OCI-LY7 (cell line): ENCODE results near the gene KIF26A. TPM values are rescaled to one million over a fixed set of nuclear protein-coding genes. Genes with fewer than 3 reads are reported as not detected.

Experiments used
- BruUV-seq: library from RNA; stranded (reverse); fragments of 400-500 nt; replicated peaks from 2 replicates; lab custom pipeline; 2021; lab: Mats Ljungman, UMichigan
- CTCF ChIA-PET: fragments of 300-600 bp; sonication (Branson Sonifier 250); formaldehyde crosslinking; loops from one replicate; lab custom pipeline; 2022; ENCODE audit warnings: antibody characterized with exemption; ENCODE audit not compliant: unreplicated experiment; lab: Charles Lee
- POLR2A ChIA-PET: fragments of 300-600 bp; sonication (Branson Sonifier 250); formaldehyde crosslinking; loops from one replicate; lab custom pipeline; 2022; ENCODE audit warnings: antibody characterized with exemption; lab: Charles Lee
- DNase-seq: peaks from one replicate; pipeline ENCODE4 v3.0.0-alpha.2; 2015; ENCODE audit warnings: low spot score
- H2AFZ ChIP-seq: fragments of 200-600 bp; sonication (generic), shearing (Covaris generic); 2 replicates; pipeline ENCODE4 v1.6.1; 2014; ENCODE audit warnings: mild to moderate bottlenecking, antibody characterized with exemption, low read length, moderate library complexity
- H3K27ac ChIP-seq: fragments of 200-600 bp; sonication (generic); 2 replicates; pipeline ENCODE4 v1.5.1; 2014; ENCODE audit warnings: mixed run types, low read depth, mild to moderate bottlenecking, moderate library complexity, low read length, inconsistent platforms; ENCODE audit not compliant: poor library complexity, severe bottlenecking
- H3K36me3 ChIP-seq: fragments of 200-600 bp; sonication (generic); 2 replicates; pipeline ENCODE4 v1.6.1; 2014; ENCODE audit warnings: mild to moderate bottlenecking, antibody characterized with exemption, low read length, moderate library complexity, mixed read lengths; ENCODE audit not compliant: insufficient read depth
- H3K4me1 ChIP-seq: fragments of 200-600 bp; sonication (generic); 2 replicates; pipeline ENCODE4 v1.5.1; 2014; ENCODE audit warnings: mild to moderate bottlenecking, low read length; ENCODE audit not compliant: insufficient read depth, poor library complexity, severe bottlenecking
- H3K4me2 ChIP-seq: fragments of 200-600 bp; sonication (generic); 2 replicates; pipeline ENCODE4 v1.6.1; 2014; ENCODE audit warnings: mild to moderate bottlenecking, low read length
- H3K4me3 ChIP-seq: fragments of 200-600 bp; sonication (generic); 2 replicates; pipeline ENCODE4 v1.5.1; 2014; ENCODE audit warnings: mild to moderate bottlenecking, low read depth, low read length; ENCODE audit not compliant: poor library complexity, severe bottlenecking
- H3K79me2 ChIP-seq: fragments of 200-600 bp; sonication (generic); 2 replicates; pipeline ENCODE4 v1.6.1; 2016; ENCODE audit warnings: low read depth, mild to moderate bottlenecking, low read length, moderate library complexity, mixed read lengths; ENCODE audit not compliant: insufficient read depth
- H3K9me2 ChIP-seq: fragments of 200-600 bp; sonication (generic); 2 replicates; pipeline ENCODE4 v1.6.1; 2016; ENCODE audit warnings: mild to moderate bottlenecking, low read length, mixed read lengths; ENCODE audit not compliant: insufficient read depth
- H3K9me3 ChIP-seq: fragments of 200-600 bp; sonication (generic); 2 replicates; pipeline ENCODE4 v1.6.1; 2014; ENCODE audit warnings: mild to moderate bottlenecking, mixed run types, low read length, mixed read lengths
- H4K20me1 ChIP-seq: fragments of 200-600 bp; sonication (generic); 2 replicates; pipeline ENCODE4 v1.6.1; 2014; ENCODE audit warnings: mild to moderate bottlenecking, antibody characterized with exemption, low read length, moderate library complexity, mixed read lengths; ENCODE audit not compliant: insufficient read depth
- CTCF ChIP-seq: fragments of 200-600 bp; sonication (generic); conservative IDR thresholded peaks from 2 replicates; pipeline ENCODE4 v1.5.1; 2014; ENCODE audit warnings: mild to moderate bottlenecking, antibody characterized with exemption, low read length, moderate library complexity, mixed read lengths
- EZH2phosphoT487 ChIP-seq: fragments of 200-600 bp; sonication (generic); IDR thresholded peaks from 2 replicates; pipeline ENCODE4 v1.6.1; 2018; ENCODE audit warnings: low read depth, borderline replicate concordance, mild to moderate bottlenecking, mixed run types, antibody characterized with exemption, low read length, moderate library complexity, mixed read lengths
- intact Hi-C: fragments of 100-400 bp; cut with micrococcal nuclease; formaldehyde crosslinking; loops from one replicate; pipeline ENCODE4 v1.10.0; 2022; ENCODE audit not compliant: unreplicated experiment
- total RNA-seq, 2 experiments: library from RNA; depleted of rRNA in 1 of 2; stranded (reverse); fragments of >200 nt in 1 of 2; shearing (Covaris generic) in 1 of 2; gene quantifications; 2 replicates each; pipeline ENCODE4 v1.2.3, GENCODE V29; 2014 to 2022

KIF26A gene
- total RNA-seq, 2 experiments from 2014 or later: not detected

DNA sequence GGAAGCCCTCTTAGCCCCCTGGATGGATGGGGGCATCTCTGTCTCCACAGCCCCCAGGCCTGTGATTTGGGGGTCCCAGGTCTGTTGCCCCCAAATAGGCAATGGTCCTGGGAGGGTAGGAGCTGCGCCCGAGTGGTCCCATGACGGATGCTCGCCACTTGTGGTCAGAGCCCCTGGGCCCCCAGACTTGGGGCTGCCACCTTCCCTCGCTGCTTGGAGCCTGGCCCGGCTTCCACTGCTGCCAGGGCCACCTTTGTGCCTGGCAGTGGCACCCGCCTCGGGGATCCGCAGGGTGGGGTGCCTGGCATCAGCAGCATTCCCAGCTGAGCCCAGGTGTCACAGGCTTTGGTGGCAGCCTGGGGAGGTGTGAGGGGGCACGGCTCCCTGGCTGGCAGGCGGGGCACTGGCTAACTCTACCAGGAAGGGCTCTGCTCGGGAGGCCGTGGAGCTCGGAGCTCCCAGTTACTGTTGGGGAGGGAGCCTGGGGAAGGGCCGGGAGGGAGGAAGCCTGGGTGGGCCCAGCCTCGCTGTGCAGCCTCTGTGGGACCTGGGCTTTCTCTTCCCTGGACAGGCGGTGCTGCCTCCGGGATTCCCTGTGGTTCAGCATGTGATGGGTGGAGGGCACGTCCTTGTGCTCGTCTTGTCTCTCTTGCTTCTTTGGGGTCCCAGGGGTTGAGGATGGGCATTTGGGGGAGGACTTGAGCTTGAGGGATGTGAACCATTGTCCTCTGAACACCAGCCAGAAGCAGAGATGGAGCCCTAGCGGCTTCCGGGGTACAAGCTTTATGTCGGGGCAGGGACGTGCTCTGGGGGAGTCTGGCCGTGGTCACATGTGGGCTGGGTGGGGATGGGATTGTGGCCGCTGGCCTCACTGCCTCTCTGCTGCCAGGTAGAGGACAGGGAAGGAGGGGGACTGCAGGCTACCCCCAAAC, 5.4 kb downstream of the KIF26A start:
- H3K4me1 ChIP-seq: no peaks in the 10 kb centered on the region
- no peak overlapping the region for H3K4me3 ChIP-seq
- H4K20me1 ChIP-seq: no peaks in the 10 kb centered on the region
- H3K36me3 ChIP-seq: no peaks in the 10 kb centered on the region
- CTCF ChIA-PET: no interaction called here
- no peaks in the 10 kb centered on the region for H3K9me2 ChIP-seq
- H3K79me2 ChIP-seq: no peaks in the 10 kb centered on the region
- H2AFZ ChIP-seq: no peak overlapping the region
- H3K4me2 ChIP-seq: no peak overlapping the region
- TF ChIP-seq EZH2phosphoT487: no peak
- TF ChIP-seq CTCF: no peak
- H3K27ac ChIP-seq: no peak overlapping the region
- no peak for DNase-seq
- no TSS peak for BruUV-seq
- intact Hi-C loops: no loop called here
- POLR2A ChIA-PET: interaction anchor here (0.6 kb wide), 1 partner anchor 12 kb away, joined by 3 read pairs; no protein-coding TSS in a partner anchor
- no peaks in the 10 kb centered on the region for H3K9me3 ChIP-seq

DNA sequence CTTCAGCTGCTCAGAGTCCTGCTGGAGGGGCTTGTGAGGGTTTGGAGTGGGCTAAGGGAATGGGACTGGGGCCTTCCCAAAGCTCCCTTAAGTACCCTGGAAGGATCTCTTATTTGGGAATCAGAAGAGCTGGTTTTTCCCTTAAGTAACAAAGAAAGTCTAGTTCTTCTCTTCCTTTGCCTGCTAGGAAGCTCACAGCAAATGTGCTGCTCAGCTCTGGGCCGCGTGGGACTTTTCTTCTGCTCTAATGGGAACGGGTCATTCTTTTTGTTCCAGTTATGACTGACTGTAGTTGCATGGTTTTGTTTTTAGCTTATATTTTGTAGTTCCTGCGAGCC, 6.0 kb downstream of the KIF26A start:
- no peaks in the 10 kb centered on the region for H3K36me3 ChIP-seq
- intact Hi-C loops: no loop called here
- no peaks in the 10 kb centered on the region for H3K4me1 ChIP-seq
- no TSS peak for BruUV-seq
- ChIA-PET POLR2A (no interaction called here), CTCF (no interaction called here)
- TF ChIP-seq CTCF (no peak), EZH2phosphoT487 (no peak)
- no peak for DNase-seq
- no peak overlapping the region for H3K27ac ChIP-seq
- H3K4me3 ChIP-seq: no peak overlapping the region
- no peaks in the 10 kb centered on the region for H3K9me3 ChIP-seq
- no peaks in the 10 kb centered on the region for H3K9me2 ChIP-seq
- no peak overlapping the region for H2AFZ ChIP-seq
- no peaks in the 10 kb centered on the region for H4K20me1 ChIP-seq
- no peak overlapping the region for H3K4me2 ChIP-seq
- no peaks in the 10 kb centered on the region for H3K79me2 ChIP-seq
